T-helper 2 cell treated with Interferon-gamma antibody and Interleukin-4, amounts not matched to agents 100 ng/mL and 5 ng/mL, for 36 hours (primary cell): ENCODE results near the gene CD68. TPM values are rescaled to one million over a fixed set of nuclear protein-coding genes. Genes with fewer than 3 reads are reported as not detected.

Source experiments
- intact Hi-C: fragments of 100-400 bp; cut with micrococcal nuclease; formaldehyde crosslinking; loops from one replicate; pipeline ENCODE4 v1.15.1; 2023
- total RNA-seq: library from RNA; stranded (reverse); gene quantifications from 2 replicates; pipeline ENCODE4 v1.2.3, GENCODE V29; 2022

Gene CD68, protein sequence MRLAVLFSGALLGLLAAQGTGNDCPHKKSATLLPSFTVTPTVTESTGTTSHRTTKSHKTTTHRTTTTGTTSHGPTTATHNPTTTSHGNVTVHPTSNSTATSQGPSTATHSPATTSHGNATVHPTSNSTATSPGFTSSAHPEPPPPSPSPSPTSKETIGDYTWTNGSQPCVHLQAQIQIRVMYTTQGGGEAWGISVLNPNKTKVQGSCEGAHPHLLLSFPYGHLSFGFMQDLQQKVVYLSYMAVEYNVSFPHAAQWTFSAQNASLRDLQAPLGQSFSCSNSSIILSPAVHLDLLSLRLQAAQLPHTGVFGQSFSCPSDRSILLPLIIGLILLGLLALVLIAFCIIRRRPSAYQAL
- total RNA-seq = 8.3 and 9.4 TPM in 2 replicates

DNA sequence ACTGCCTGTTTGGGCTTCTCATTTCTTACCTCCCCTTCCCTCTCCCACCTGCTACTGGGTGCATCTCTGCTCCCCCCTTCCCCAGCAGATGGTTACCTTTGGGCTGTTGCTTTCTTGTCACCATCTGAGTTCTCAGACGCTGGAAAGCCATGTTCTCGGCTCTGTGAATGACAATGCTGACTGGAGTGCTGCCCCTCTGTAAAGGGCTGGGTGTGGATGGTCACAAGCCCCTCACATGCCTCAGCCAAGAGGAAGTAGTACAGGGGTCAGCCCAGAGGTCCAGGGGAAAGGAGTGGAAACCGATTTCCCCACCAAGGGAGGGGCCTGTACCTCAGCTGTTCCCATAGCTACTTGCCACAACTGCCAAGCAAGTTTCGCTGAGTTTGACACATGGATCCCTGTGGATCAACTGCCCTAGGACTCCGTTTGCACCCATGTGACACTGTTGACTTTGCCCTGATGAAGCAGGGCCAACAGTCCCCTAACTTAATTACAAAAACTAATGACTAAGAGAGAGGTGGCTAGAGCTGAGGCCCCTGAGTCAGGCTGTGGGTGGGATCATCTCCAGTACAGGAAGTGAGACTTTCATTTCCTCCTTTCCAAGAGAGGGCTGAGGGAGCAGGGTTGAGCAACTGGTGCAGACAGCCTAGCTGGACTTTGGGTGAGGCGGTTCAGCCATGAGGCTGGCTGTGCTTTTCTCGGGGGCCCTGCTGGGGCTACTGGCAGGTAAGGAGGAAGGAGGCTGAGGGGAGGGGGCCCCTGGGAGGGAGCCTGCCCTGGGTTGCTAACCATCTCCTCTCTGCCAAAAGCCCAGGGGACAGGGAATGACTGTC lies at the start of gene CD68:
Gene CD68 (plus strand): TSS at position 638 of the 833 bp plus-strand sequence. CDS start 40 bp downstream, at position 678.
- intact Hi-C loops = no loop called here

DNA sequence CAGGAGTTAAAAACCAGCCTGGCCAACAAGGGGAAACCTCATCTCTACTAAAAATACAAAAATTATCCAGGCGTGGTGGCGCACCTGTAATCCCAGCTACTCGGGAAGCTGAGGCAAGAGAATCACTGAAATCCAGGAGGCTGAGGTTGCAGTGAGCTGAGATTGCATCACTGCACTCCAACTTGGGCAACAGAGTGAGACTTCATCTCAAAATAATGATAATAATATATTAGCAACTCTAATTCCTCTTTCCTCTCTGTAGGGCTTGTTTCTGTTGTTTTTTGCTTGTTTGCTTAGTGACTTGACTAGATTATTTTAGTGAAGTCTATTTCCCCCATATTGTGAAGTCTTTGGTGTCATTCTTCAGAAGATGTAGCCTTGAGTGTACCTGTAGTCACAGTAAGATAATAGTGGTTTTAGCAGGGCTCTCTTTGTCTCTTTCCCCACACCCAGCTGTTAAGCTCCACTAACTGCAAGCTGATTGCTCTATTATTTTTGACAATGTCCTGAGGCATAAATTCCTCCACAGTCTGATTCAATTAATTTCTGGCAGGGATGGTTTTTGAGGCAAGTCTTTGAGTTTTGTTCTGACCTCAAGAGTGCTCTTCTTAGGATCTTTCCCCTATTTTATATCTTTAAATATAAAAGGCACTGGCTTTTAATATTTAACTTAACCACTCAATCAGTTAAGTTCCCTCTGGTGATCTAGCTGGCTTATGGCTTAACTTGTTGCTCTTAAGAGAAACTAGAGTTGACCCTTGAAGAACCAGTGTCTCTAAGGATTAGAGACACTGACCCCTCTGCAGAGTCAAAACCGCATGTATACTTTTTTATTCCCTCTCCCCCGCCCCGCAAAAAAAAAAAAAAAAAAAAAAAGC lies 49.2 kb upstream of the CD68 start:
- intact Hi-C loops = no loop called here

DNA sequence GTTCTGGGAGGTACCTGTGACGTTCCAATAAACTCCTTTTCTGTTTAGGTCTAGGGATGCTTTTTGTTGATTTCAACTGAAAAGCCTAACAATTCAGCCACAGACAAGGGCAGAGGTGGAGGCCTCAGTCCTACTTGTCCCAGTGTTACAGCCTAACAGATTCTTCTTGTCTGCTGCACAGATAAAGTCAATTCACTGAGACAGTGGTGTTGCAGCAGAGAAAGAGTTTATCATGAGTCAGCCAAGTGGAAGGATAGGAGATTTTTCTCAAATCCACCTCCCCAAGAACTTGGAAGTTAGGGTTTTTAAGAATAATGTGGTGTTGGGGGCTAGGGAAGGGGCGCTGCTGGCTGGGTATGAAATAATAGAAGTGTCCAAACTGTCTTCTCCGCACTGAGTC lies 41.4 kb upstream of the CD68 start:
- intact Hi-C loops = no loop called here

DNA sequence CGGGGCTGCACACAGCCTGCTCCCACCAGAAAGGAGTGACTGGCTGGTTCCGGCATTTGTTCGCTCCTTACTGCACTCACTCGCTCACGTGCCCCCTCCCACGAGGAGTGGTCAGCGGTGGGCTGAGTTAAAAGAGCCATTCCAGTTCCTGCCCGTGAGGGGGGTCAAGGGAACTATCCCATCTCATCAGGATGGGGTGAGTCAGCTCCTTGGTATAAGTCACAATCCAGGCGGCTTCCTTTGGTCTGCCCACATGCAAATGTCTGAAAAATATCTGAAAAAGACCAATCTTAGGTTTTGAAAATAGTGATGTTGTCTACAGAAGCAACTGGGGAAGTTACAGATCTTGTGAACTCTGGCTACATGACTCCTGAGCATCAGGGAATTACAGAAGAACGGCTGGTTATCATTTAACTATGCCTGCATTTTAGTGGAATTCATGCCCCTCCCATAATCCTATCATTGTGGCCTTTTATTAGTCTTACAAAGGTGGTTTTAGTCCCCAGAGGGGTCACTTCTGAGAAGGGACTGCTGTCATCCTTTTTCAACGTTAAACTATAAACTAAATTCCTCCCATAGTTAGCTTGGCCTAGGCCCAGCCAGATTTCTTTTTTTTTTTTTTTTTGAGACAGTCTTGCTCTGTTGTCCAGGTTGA lies 40.4 kb upstream of the CD68 start:
- intact Hi-C loops = no loop called here

DNA sequence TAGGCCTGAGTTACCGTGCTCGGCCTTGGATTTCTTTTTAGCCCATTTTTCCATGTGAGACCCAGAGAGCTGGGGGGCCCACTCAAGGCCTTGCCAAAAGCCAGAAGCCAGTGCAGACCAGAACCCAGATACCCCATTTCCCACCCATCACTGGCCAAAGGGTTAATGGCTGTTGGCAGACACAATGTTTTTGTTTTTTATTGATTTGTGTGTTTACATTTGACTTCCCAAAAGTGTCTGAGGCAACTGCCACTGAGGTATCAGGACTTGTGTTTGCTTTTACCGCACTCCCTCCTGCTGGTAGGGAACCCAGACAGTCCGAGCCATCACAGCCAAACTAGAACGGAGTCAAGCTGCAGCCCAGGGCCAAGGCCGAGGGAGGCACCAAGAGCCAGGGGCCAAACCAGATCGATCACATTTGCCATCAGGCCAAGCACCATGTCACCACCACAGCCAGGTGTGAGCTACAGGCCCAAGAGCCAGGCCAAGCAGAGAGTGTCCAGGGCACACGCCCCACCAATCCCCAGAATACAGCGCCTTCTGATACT lies 38.3 kb upstream of the CD68 start:
- intact Hi-C loops = no loop called here

DNA sequence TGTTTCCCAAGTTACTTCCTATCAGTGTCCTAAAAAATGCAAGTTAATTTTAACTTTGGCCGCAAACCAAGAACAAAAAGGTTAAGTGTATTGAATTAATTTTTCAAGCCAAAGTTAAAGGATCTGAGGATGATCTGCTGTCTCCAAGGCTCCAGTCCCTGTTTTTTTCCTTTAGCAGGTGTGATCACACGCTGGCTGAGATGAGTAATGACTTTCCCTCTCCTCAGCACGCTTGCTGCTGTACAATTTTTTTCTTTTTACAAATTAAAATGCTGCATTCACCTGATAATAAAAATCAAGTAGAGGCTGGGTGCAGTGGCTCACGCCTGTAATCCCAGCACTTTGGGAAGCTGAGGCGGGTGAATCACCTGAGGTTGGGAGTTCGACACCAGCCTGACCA lies 34.5 kb upstream of the CD68 start:
- intact Hi-C loops = no loop called here

DNA sequence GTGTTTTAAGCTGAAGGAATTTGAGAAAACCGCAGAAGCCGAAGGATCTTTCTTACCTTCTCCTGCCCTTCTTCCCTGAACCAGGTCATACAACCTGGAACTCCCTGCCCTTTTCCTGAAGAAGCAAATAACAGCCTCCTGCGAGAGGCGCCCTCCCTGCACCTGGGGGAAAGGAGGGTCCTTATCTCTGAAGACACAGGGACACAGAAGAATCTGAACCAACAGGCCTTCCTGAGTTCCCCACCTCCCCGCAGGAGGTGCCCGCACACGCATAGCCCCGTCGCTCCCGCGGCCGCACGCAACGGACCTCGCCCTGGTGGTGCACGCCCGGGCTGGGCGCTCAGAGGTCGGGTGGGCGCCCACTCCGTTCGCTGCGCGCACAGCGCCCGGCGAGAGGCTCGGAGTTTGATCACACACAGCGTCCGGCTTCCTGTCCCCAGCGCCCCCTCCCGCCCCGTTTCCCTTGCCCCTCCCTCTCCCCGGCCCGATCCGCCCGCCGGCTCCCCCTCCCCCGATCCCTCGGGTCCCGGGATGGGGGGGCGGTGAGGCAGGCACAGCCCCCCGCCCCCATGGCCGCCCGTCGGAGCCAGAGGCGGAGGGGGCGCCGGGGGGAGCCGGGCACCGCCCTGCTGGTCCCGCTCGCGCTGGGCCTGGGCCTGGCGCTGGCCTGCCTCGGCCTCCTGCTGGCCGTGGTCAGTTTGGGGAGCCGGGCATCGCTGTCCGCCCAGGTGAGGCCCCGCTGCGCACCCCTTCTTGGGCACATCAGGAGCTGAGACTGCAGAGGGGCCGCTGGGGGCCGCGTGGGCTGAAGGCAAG lies 30.6 kb upstream of the CD68 start, which contains the start of gene TNFSF12:
Gene TNFSF12 (plus strand): TSS at position 474 of the 816 bp plus-strand sequence. CDS start 96 bp downstream, at position 570.
- intact Hi-C loops = no loop called here

DNA sequence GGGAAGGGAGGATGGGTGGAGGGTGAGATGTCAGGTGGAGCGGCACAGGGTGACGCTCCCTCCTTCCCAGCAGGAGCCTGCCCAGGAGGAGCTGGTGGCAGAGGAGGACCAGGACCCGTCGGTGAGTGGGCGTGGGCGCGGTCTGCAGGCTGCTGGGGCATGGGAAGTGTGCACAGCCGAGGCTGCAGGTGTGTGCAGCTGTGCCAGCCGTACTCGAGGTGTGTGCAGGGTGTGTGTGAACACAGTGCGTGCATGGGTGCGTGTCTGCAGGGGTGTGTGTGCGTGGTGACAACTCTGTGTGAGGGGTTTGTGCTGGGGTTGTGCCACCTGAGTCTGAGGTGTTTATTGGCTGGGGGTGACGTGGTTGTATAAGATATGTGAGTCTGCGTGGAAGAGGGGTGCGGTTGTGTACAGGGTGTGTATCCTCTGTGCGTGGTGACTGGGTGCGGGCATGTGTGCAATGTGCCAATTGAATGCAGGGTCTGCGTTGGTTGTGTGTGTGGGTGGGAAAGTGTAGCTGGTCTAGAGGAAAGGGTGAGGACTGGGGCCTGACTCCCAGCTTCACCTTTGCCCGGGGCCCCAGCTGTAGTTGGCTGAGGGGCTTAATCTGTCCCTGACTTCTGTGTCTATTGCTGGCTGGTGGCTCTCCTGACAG lies 29.9 kb upstream of the CD68 start:
- intact Hi-C loops = no loop called here

DNA sequence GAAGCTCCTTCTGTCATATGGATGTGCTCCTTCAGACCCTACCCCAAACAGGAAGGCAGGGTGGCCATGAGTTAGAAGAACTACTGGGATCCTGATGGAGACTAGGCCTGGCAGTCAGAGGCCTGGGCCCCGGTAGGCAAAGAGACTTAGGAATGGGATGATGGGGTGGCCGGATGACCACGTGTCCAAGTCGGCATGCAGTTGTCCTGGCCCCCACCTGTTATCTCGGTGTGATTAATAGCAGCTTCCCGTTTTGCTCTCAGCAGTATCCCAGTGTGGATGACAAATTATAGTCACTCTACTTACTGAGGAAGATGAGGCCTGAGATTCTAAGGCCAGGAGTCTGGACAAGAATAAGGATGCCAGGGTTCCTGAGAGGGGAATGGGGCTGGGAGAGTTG lies 29.1 kb upstream of the CD68 start:
- intact Hi-C loops = no loop called here

DNA sequence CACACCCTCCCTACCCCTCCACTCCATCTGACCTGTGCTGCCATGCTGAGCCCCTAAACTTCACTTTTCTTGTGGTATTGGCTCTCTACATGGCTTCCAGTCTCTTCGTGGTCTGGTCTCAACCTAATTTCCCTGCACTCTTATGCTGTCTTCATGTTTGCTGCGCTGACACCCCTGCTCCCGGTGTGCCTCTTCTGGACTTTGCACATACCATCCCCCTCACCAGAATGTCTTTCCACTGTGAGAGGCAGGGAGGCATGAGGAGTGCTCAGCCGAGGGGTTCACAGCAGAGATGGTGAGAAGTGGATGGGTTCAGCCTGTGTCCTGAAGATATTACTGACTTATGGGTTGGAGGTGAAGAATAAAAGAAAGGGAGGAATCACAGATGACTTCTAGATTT lies 28.0 kb upstream of the CD68 start:
- intact Hi-C loops = no loop called here

DNA sequence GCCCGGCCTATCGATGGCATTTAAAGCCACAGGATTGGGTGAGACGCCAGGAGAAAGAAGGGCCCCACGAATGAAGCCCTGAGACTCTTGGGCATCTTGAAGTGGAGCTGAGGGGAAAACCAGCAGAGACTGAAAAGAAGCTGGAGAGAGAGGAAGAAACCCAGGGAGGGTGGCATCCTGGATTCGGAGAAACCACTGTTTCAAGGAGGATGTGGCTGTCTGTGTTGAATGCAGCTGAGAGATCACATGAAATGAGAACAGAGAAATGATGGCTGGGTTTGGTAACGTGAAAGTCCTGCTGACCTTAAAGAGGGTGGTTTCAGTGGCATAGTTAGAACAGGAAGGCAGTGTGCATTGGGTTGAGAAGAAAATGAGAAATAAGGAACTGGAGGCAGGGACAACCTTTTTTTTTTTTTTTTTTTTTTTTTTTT lies 26.8 kb upstream of the CD68 start:
- intact Hi-C loops = no loop called here

DNA sequence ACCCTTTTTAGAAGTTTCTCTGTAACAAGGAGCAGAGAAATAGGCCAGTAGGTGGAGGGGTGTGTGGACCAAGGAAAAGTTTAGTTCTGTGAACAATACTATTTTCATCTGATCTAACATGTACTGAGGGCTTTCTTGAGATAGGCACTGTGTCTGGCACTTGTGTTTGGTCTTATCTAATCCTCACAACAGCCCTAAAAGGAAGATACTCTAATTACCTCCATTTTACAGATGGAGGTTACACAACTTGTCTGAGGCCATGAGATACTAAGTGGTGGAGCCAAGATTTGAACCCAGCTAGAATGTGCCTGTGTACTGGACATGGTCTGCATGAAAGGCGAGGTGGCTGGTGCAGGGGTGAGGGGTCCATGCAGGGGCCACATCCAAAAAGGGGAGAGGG lies 26.1 kb upstream of the CD68 start:
- intact Hi-C loops = no loop called here

DNA sequence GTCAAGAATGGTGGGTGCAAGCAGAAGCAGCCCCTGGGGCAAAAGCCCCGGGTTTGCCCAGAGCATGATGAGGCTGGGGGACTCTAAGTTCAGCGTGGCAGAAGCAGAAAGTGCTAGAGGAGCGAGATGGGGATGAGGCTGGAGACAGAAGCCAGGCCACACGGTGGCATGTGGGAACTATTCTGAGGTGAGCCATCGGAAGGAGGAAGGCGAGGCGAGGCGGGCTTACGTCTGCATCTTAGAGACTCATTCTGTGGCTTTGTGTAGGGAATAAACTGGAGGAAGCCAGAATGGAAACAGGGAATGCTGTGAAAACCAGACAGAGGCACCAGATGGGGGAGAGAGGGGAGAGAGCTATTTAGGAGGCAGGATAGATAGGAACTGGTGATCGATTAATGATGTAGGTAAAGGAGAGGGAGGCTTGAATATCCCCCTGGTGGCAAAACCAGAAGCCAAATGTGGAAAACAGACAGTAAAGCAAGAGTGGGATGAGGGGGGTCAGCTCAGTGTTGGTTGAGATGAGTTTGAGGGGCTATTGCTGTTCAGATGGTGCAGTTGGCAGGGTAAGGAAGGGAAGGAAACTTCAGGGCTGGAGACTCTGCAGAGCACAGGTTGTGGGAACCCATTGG lies 24.0 kb upstream of the CD68 start:
- intact Hi-C loops = no loop called here

DNA sequence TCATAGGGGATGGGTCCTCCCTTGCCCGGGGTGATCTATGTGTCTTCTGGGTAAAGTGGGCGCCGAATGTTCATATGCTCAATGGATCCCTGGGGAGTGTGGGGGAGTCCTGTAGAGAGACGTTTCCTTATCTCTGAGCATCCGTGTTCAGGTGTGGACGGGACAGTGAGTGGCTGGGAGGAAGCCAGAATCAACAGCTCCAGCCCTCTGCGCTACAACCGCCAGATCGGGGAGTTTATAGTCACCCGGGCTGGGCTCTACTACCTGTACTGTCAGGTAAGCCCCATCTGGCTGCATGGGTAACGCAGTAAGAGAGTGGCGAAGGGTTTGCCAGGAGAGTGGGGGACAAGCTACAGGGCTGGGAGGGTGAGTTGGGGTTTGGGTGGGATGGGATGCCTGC lies 22.8 kb upstream of the CD68 start:
- intact Hi-C loops = no loop called here

DNA sequence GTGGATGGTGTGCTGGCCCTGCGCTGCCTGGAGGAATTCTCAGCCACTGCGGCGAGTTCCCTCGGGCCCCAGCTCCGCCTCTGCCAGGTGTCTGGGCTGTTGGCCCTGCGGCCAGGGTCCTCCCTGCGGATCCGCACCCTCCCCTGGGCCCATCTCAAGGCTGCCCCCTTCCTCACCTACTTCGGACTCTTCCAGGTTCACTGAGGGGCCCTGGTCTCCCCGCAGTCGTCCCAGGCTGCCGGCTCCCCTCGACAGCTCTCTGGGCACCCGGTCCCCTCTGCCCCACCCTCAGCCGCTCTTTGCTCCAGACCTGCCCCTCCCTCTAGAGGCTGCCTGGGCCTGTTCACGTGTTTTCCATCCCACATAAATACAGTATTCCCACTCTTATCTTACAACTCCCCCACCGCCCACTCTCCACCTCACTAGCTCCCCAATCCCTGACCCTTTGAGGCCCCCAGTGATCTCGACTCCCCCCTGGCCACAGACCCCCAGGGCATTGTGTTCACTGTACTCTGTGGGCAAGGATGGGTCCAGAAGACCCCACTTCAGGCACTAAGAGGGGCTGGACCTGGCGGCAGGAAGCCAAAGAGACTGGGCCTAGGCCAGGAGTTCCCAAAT lies 22.2 kb upstream of the CD68 start:
- intact Hi-C loops = no loop called here

DNA sequence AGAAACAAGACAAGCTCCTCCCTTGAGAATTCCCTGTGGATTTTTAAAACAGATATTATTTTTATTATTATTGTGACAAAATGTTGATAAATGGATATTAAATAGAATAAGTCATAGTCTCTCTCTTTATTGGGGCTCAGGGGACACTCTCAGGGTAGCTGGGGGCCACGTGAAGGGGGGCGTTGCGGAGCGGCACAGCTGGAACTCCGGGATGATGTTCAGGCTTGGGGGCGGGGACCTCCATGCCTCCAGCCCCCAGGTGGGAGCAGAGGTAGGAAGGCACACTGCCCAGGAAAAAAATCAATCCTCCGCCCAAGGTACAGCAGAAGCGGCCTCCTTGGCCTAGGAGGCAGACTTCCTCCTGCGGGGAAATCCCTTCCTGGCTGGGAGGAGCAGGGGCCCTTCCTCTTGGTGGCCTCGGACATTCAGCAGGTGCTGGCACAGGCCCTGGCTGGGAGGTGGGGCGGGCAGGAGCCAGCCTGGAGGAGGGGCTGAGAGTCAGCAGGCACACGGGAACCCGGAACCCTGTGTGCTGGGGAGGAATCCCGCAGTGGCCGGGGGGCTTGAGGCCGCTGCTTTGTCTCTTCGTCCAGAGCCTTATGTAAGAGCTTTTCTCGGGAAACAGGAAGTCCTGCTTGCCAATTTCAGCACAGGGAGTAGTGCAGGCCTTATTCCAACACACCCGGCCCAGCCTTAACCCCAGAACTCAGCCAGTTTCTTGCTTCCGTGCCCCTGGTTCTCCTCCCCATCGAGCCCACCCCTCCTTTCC lies 21.5 kb upstream of the CD68 start:
- intact Hi-C loops = no loop called here

DNA sequence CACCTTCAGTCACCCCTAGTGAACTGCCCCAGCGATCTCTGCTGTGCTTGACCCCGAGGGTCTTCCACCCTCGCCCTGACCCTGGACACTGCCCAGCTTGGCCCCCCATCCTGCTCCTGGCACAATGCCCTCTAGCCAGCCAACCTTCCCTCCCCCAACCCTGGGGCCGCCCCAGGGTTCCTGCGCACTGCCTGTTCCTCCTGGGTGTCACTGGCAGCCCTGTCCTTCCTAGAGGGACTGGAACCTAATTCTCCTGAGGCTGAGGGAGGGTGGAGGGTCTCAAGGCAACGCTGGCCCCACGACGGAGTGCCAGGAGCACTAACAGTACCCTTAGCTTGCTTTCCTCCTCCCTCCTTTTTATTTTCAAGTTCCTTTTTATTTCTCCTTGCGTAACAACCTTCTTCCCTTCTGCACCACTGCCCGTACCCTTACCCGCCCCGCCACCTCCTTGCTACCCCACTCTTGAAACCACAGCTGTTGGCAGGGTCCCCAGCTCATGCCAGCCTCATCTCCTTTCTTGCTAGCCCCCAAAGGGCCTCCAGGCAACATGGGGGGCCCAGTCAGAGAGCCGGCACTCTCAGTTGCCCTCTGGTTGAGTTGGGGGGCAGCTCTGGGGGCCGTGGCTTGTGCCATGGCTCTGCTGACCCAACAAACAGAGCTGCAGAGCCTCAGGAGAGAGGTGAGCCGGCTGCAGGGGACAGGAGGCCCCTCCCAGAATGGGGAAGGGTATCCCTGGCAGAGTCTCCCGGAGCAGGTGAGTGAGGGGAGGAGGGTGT lies 20.7 kb upstream of the CD68 start, which contains the start of gene TNFSF13:
Gene TNFSF13 (plus strand): TSS at position 207 of the 776 bp plus-strand sequence. CDS start 290 bp downstream, at position 497.
- intact Hi-C loops = no loop called here
